Fibroblast of villous mesenchyme (primary cell): ENCODE data around the gene GPR39. TPM values are rescaled to one million over a fixed set of nuclear protein-coding genes. Genes with fewer than 3 reads are reported as not detected.

Experiments used
- DNase-seq: peaks from one replicate; pipeline ENCODE4 v3.0.0-alpha.2; 2010; ENCODE audit warnings: low read depth
- H3K4me3 ChIP-seq: 2 replicates; pipeline ENCODE4 v1.5.1; 2011; ENCODE audit warnings: low read depth, mild to moderate bottlenecking, low read length
- CTCF ChIP-seq: IDR thresholded peaks from 2 replicates; pipeline ENCODE4 v1.5.1; 2012; ENCODE audit warnings: low read depth, mild to moderate bottlenecking, low read length; ENCODE audit not compliant: insufficient read depth
- total RNA-seq: library from RNA; depleted of rRNA; stranded (reverse); fragments of >200 nt; gene quantifications from 2 replicates; pipeline ENCODE4 v1.2.3, GENCODE V29; 2012

GPR39 gene
- total RNA-seq, 1 donor = 5.6 TPM

DNA sequence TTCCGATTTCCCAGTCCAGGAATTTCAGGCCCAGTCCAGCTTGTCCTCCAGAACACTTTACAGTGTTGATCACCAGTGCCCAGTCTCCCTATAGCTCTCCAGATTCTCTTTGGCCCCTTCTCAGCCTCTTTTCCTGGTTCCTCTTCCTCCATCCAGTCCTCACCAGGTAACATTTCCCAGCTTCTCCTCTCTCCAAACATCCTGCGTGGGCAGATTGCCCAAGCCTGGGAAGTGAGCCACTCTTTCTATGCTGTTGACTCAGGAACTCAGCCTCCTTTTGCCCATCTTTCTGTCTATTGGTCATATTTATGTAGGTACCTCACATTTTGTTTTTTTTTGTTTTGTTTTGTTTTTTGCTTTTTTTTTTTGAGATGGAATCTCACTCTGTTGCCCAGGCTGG is 144.0 kb downstream of the GPR39 start:
- no peak for TF ChIP-seq CTCF
- DNase-seq = no peak
- no peak overlapping the region for H3K4me3 ChIP-seq

DNA sequence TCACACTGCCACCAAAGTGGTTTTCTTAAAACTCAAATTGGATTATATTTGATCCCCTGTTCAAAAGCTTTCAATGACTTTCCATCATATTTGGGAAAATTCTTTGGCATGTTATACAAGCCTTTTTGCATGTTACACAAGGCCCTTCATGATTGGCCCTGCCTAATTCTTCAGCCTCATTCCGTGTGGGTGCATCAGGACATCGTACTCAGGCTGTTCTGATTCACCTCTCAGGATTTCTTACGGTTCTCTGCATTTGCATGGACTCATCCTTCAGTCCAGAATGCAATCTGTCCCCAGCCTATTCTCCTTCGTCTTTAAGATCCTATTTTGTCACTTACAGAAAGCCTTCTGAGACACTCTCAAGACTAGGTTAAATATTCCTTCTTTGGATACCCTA is 145.6 kb downstream of the GPR39 start:
- no peak for TF ChIP-seq CTCF
- no peak overlapping the region for H3K4me3 ChIP-seq
- no peak for DNase-seq

GRCh38 chr2:132564065-132564464 is 147.5 kb downstream of the GPR39 start:
- no peak for DNase-seq
- TF ChIP-seq CTCF = no peak
- H3K4me3 ChIP-seq = no peak overlapping the region

GRCh38 chr2:132566379-132566778 is 149.8 kb downstream of the GPR39 start:
- no peak for DNase-seq
- no peak overlapping the region for H3K4me3 ChIP-seq
- no peak for TF ChIP-seq CTCF

GRCh38 chr2:132567682-132568081 is 151.1 kb downstream of the GPR39 start:
- TF ChIP-seq CTCF = no peak
- no peak overlapping the region for H3K4me3 ChIP-seq
- DNase-seq = no peak

DNA sequence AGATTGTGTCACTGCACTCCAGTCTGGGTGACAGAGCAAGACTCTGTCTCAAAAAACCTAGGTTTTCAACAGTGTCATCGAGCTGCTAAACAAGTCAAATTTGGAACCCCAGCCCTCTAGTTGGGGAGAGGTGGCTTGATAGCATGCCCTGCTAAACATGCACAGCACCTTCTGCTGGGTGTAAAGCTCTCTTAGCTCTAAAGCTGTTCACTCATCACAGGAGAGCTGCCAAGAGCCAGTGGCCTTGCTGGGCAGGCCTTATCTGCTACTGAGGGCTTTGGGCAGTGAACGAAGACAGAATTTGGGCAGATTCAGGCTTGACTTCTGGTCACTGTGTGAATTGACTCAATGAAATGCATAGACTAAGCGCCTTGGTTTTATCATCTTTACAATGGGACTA is 152.1 kb downstream of the GPR39 start:
- no peak overlapping the region for H3K4me3 ChIP-seq
- TF ChIP-seq CTCF = no peak
- DNase-seq = no peak

DNA sequence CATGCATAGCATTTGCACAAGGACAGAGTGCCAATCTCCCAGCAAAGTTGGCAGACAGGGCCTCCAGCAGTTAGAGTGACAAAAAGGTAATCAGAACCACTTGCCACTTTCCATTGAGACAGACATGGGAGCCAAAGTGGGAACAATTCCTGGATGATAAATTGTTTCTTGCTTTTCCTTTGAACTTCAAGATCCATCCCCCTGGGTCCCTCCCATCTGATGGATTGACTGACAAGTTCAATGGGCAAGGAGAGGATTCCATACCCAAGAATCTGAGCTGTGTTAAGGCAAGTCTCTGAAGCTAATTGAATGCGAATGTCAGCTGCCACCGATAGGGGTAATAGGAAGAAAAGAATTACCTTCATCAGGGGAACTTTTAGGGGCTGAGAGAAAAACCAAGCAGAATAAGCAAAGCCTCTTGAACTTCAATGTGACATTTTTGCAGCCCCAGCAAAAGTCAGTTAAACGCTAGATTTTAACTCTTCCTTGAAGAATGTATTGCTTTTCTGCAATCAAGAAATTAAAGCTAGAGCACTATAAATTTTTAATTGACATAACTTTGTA is 156.9 kb downstream of the GPR39 start:
- no peak for DNase-seq
- H3K4me3 ChIP-seq = no peak overlapping the region
- no peak for TF ChIP-seq CTCF
